Left ventricle myocardium inferior (tissue), 1 donor: Measurements from ENCODE around the gene IGSF8. TPM values are rescaled to one million over a fixed set of nuclear protein-coding genes. Genes with fewer than 3 reads are reported as not detected.
A peak's percentile ranks its signal among the peaks of the same experiment; 100 is the strongest.

Experiments
- DNase-seq: peaks from one replicate; pipeline ENCODE4 v3.0.0-alpha.2; 2020
- H3K27ac ChIP-seq: fragments of 200-600 bp; replicated peaks from 2 replicates; pipeline ENCODE4 v1.8.0; 2021
- H3K27me3 ChIP-seq: fragments of 200-600 bp; 2 replicates; pipeline ENCODE4 v1.8.0; 2021; ENCODE audit warnings: low read depth
- H3K36me3 ChIP-seq: fragments of 200-600 bp; 2 replicates; pipeline ENCODE4 v1.8.0; 2021
- H3K4me1 ChIP-seq: fragments of 200-600 bp; 2 replicates; pipeline ENCODE4 v1.8.0; 2021
- H3K4me3 ChIP-seq: fragments of 200-600 bp; 2 replicates; pipeline ENCODE4 v1.8.0; 2021; ENCODE audit warnings: mild to moderate bottlenecking, moderate library complexity
- H3K9me3 ChIP-seq: fragments of 200-600 bp; replicated peaks from 2 replicates; pipeline ENCODE4 v1.8.0; 2021
- CTCF ChIP-seq: fragments of 200-600 bp; IDR thresholded peaks from 2 replicates; pipeline ENCODE4 v1.8.0; 2021; ENCODE audit warnings: antibody characterized with exemption, mild to moderate bottlenecking, borderline replicate concordance
- intact Hi-C: fragments of 100-400 bp; cut with micrococcal nuclease; formaldehyde crosslinking; loops from one replicate; pipeline ENCODE4 v1.11.0; 2022
- total RNA-seq: library from RNA; stranded (reverse); fragmentation: NEBNext Ultra II Directional; extraction: Animal tissue kit (Norgen Biotek cat#: 25700); gene quantifications from one replicate; pipeline ENCODE4 v1.2.1, GENCODE V29; 2021
- donor health status: DM: no; HTN: yes; CAD: no; lungs with severe emphysema.

IGSF8 gene
- total RNA-seq, 1 donor from 2014 or later = 18.2 TPM

GRCh38 chr1:160097151-160097910, 1.1 kb downstream of the IGSF8 start:
- no peak for DNase-seq
- H3K36me3 ChIP-seq = peaks cover 15% of the 10 kb centered on the region
- H3K27me3 ChIP-seq = no peaks in the 10 kb centered on the region
- intact Hi-C loops = no loop called here
- peak overlapping the region; percentile 78 for H3K4me3 ChIP-seq
- H3K4me1 ChIP-seq = peaks cover 49% of the 10 kb centered on the region
- TF ChIP-seq CTCF = no peak
- no peaks in the 10 kb centered on the region for H3K9me3 ChIP-seq
- peak overlapping the region; percentile 95 for H3K27ac ChIP-seq

- peaks cover 21% of the 10 kb centered on the region for H3K36me3 ChIP-seq
- H3K27ac ChIP-seq = peak overlapping the region; percentile 16
- no peaks in the 10 kb centered on the region for H3K9me3 ChIP-seq
- peak overlapping the region; percentile 78 for H3K4me3 ChIP-seq
- no peak for TF ChIP-seq CTCF
- no peak for DNase-seq
- intact Hi-C loops = no loop called here
- no peaks in the 10 kb centered on the region for H3K27me3 ChIP-seq
- H3K4me1 ChIP-seq = peaks cover 40% of the 10 kb centered on the region
These were observed 1.9 kb downstream of the IGSF8 start for GRCh38 chr1:160096274-160097116.

GRCh38 chr1:160095382-160096105, 2.9 kb downstream of the IGSF8 start:
- Histone ChIP-seq H3K36me3 (peaks cover 28% of the 10 kb centered on the region), H3K4me1 (peaks cover 32% of the 10 kb centered on the region), H3K27ac (no peak overlapping the region), H3K9me3 (no peaks in the 10 kb centered on the region), H3K4me3 (no peak overlapping the region), H3K27me3 (no peaks in the 10 kb centered on the region)
- no peak for DNase-seq
- intact Hi-C loops = no loop called here
- no peak for TF ChIP-seq CTCF

- Histone ChIP-seq H3K4me3 (no peak overlapping the region), H3K4me1 (peaks cover 32% of the 10 kb centered on the region), H3K36me3 (peaks cover 32% of the 10 kb centered on the region), H3K27ac (no peak overlapping the region), H3K9me3 (no peaks in the 10 kb centered on the region), H3K27me3 (no peaks in the 10 kb centered on the region)
- no peak for DNase-seq
- intact Hi-C loops = no loop called here
- no peak for TF ChIP-seq CTCF
These were observed 3.6 kb downstream of the IGSF8 start for GRCh38 chr1:160094806-160095205.

DNA sequence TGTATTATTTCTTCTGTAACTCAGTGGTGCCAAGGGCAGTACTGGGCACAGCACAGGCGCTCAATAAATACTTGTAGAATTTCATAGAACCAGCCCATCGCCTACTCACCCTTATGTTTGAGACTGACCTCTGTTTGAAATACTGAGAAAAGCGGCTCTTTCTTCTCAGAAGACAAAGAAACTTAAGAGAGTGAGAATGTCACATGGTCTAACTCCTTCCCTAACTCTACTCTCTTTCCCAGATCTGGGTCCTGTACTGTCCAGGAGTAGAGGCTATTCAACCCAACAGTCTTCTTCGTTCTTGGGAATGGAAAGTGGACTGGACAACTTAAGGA, 4.2 kb downstream of the IGSF8 start:
- Histone ChIP-seq H3K9me3 (no peaks in the 10 kb centered on the region), H3K36me3 (peaks cover 32% of the 10 kb centered on the region), H3K27ac (no peak overlapping the region), H3K4me1 (peaks cover 27% of the 10 kb centered on the region), H3K27me3 (no peaks in the 10 kb centered on the region), H3K4me3 (no peak overlapping the region)
- TF ChIP-seq CTCF = no peak
- intact Hi-C loops = no loop called here
- no peak for DNase-seq
